Smooth muscle cell (in vitro differentiated cells): ENCODE results near the gene SLC26A4. TPM values are rescaled to one million over a fixed set of nuclear protein-coding genes. Genes with fewer than 3 reads are reported as not detected.

Source experiments
- DNase-seq: peaks from one replicate; lab custom pipeline; 2025; ENCODE audit not compliant: unreplicated experiment; lab: John Stamatoyannopoulos, UW
- H2AFZ ChIP-seq: fragments of 200-600 bp; sonication (generic); 2 replicates; pipeline ENCODE4 v1.6.0; 2016; ENCODE audit warnings: antibody characterized with exemption, low read depth, mild to moderate bottlenecking
- H3F3A ChIP-seq: fragments of 200-600 bp; sonication (generic); 2 replicates; pipeline ENCODE4 v1.6.0; 2017; ENCODE audit warnings: antibody characterized with exemption, low read depth
- H3K27ac ChIP-seq: fragments of 200-600 bp; sonication (generic); 2 replicates; pipeline ENCODE4 v1.5.1; 2016; ENCODE audit warnings: low read depth, mild to moderate bottlenecking
- H3K27me3 ChIP-seq: fragments of 200-600 bp; sonication (generic); 2 replicates; pipeline ENCODE4 v1.6.1; 2016; ENCODE audit warnings: low read depth, mild to moderate bottlenecking
- H3K36me3 ChIP-seq: fragments of 200-600 bp; sonication (generic); 2 replicates; pipeline ENCODE4 v1.5.1; 2016; ENCODE audit warnings: low read depth
- H3K4me1 ChIP-seq: fragments of 200-600 bp; sonication (generic); 2 replicates; pipeline ENCODE4 v1.5.1; 2016; ENCODE audit warnings: low read depth
- H3K4me2 ChIP-seq: fragments of 200-600 bp; sonication (generic); 2 replicates; pipeline ENCODE4 v1.6.0; 2016; ENCODE audit warnings: mild to moderate bottlenecking
- H3K4me3 ChIP-seq: fragments of 200-600 bp; sonication (generic); 2 replicates; pipeline ENCODE4 v1.5.1; 2016; ENCODE audit warnings: mild to moderate bottlenecking
- H3K79me2 ChIP-seq: fragments of 200-600 bp; sonication (generic); 2 replicates; pipeline ENCODE4 v1.6.0; 2016; ENCODE audit warnings: low read depth, mild to moderate bottlenecking
- H3K9ac ChIP-seq: fragments of 200-600 bp; sonication (generic); 2 replicates; pipeline ENCODE4 v1.6.0; 2016; ENCODE audit warnings: low read depth
- H3K9me3 ChIP-seq: fragments of 200-600 bp; sonication (generic); replicated peaks from 2 replicates; pipeline ENCODE4 v1.5.1; 2016; ENCODE audit warnings: low read depth
- H4K20me1 ChIP-seq: fragments of 200-600 bp; sonication (generic); 2 replicates; pipeline ENCODE4 v1.6.0; 2016; ENCODE audit warnings: low read depth
- WGBS: methylation state at CpG from one replicate; pipeline ENCODE4 v1.1.7; 2016; ENCODE audit warnings: low lambda C conversion rate; 5-methylcytosine and 5-hydroxymethylcytosine counted together
- polyA plus RNA-seq: library from polyadenylated mRNA; unstranded; fragments of >200 nt; fragmentation: Nextera tagmentation; extraction: Ambion mirVana; gene quantifications from 2 replicates; pipeline ENCODE4 v1.2.1, GENCODE V29; 2016
- total RNA-seq: library from RNA; depleted of rRNA; stranded (reverse); fragments of >200 nt; gene quantifications from 2 replicates; pipeline ENCODE4 v1.2.3, GENCODE V29; 2014
- TF ChIP-seq, protein P1 (sequence below): fragments of 200-600 bp; sonication (generic); IDR thresholded peaks from 2 replicates; pipeline ENCODE4 v1.5.1; 2017; ENCODE audit warnings: borderline replicate concordance, mild to moderate bottlenecking, antibody characterized with exemption; ENCODE audit not compliant: insufficient read depth, poor library complexity, severe bottlenecking

Gene SLC26A4
- total and polyA plus RNA-seq, 2 experiments from 2014 or later = 0.06 to 1.7 TPM

GRCh38 chr7:107684947-107685463, 24.4 kb downstream of the SLC26A4 start:
- Histone ChIP-seq H3K4me1 (no peaks in the 10 kb centered on the region), H3K36me3 (no peaks in the 10 kb centered on the region), H3K9ac (no peak overlapping the region), H3F3A (no peaks in the 10 kb centered on the region), H3K27me3 (peaks cover 7% of the 10 kb centered on the region), H3K4me2 (no peak overlapping the region), H3K9me3 (no peaks in the 10 kb centered on the region), H3K79me2 (no peaks in the 10 kb centered on the region), H3K4me3 (no peak overlapping the region), H4K20me1 (no peaks in the 10 kb centered on the region), H2AFZ (no peak overlapping the region), H3K27ac (no peak overlapping the region)
- no peak for DNase-seq
- WGBS = 88% methylated on average over 1 of the region's 1 CpG
- TF ChIP-seq, protein P1, sequence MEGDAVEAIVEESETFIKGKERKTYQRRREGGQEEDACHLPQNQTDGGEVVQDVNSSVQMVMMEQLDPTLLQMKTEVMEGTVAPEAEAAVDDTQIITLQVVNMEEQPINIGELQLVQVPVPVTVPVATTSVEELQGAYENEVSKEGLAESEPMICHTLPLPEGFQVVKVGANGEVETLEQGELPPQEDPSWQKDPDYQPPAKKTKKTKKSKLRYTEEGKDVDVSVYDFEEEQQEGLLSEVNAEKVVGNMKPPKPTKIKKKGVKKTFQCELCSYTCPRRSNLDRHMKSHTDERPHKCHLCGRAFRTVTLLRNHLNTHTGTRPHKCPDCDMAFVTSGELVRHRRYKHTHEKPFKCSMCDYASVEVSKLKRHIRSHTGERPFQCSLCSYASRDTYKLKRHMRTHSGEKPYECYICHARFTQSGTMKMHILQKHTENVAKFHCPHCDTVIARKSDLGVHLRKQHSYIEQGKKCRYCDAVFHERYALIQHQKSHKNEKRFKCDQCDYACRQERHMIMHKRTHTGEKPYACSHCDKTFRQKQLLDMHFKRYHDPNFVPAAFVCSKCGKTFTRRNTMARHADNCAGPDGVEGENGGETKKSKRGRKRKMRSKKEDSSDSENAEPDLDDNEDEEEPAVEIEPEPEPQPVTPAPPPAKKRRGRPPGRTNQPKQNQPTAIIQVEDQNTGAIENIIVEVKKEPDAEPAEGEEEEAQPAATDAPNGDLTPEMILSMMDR = no peak

GRCh38 chr7:107686816-107687387, 26.3 kb downstream of the SLC26A4 start:
- Histone ChIP-seq H3K4me1 (no peaks in the 10 kb centered on the region), H3K27me3 (peaks cover 5% of the 10 kb centered on the region), H3K27ac (no peak overlapping the region), H2AFZ (no peak overlapping the region), H3F3A (no peaks in the 10 kb centered on the region), H3K9ac (no peak overlapping the region), H3K36me3 (no peaks in the 10 kb centered on the region), H4K20me1 (no peaks in the 10 kb centered on the region), H3K4me2 (no peak overlapping the region), H3K4me3 (no peak overlapping the region), H3K9me3 (no peaks in the 10 kb centered on the region), H3K79me2 (no peaks in the 10 kb centered on the region)
- TF ChIP-seq, protein P1 = no peak
- WGBS = 94% methylated on average over 5 of the region's 5 CpGs
- no peak for DNase-seq

DNA sequence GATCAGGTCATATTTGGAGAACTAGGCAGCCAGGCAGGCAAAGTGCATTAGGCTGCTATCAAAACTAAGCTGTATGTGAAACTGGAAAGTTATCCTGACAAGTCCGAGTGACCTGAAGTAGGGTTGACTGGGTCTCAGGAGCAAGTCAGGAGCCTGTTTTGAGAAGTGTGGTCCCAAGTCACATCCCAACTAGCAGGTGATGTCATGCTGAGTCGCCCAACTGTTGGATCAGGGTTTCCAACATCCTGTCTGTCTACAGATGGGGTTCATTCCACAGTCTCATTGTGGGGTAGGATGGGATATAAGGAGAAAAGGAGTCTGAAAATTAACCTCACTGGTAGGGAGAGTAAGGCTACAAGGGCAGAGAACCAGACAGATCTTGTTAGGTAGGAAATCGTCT, 27.0 kb downstream of the SLC26A4 start:
- TF ChIP-seq, protein P1 = no peak
- Histone ChIP-seq H3K4me3 (no peak overlapping the region), H2AFZ (no peak overlapping the region), H3K36me3 (no peaks in the 10 kb centered on the region), H4K20me1 (no peaks in the 10 kb centered on the region), H3K79me2 (no peaks in the 10 kb centered on the region), H3K4me2 (no peak overlapping the region), H3F3A (no peaks in the 10 kb centered on the region), H3K27ac (no peak overlapping the region), H3K9me3 (no peaks in the 10 kb centered on the region), H3K27me3 (peaks cover 5% of the 10 kb centered on the region), H3K4me1 (no peaks in the 10 kb centered on the region), H3K9ac (no peak overlapping the region)
- no peak for DNase-seq
- 93% methylated on average over 3 of the region's 3 CpGs for WGBS

GRCh38 chr7:107689553-107689952, 28.9 kb downstream of the SLC26A4 start:
- TF ChIP-seq, protein P1 = no peak
- H3K9ac ChIP-seq = no peak overlapping the region
- no peak for DNase-seq
- H3K79me2 ChIP-seq = no peaks in the 10 kb centered on the region
- H3K36me3 ChIP-seq = no peaks in the 10 kb centered on the region
- H3F3A ChIP-seq = no peaks in the 10 kb centered on the region
- no peak overlapping the region for H3K27ac ChIP-seq
- no peaks in the 10 kb centered on the region for H4K20me1 ChIP-seq
- H2AFZ ChIP-seq = no peak overlapping the region
- peaks cover 22% of the 10 kb centered on the region for H3K27me3 ChIP-seq
- WGBS = 100% methylated on average over 2 of the region's 2 CpGs
- no peaks in the 10 kb centered on the region for H3K4me1 ChIP-seq
- H3K9me3 ChIP-seq = no peaks in the 10 kb centered on the region
- H3K4me3 ChIP-seq = no peak overlapping the region
- H3K4me2 ChIP-seq = no peak overlapping the region
